Osteoblast (primary cell): ENCODE measurements around the gene COL13A1. TPM values are rescaled to one million over a fixed set of nuclear protein-coding genes. Genes with fewer than 3 reads are reported as not detected.

ENCODE experiments used
- DNase-seq: peaks from one replicate; pipeline ENCODE4 v3.0.0; 2011; ENCODE audit warnings: low spot score, mixed read lengths; ENCODE audit not compliant: insufficient read length; ENCODE audit errors: missing footprints
- H2AFZ ChIP-seq: 2 replicates; pipeline ENCODE4 v1.6.0; 2011; ENCODE audit warnings: mild to moderate bottlenecking, low read length
- H3K27ac ChIP-seq: 2 replicates; pipeline ENCODE4 v1.5.1; 2011; ENCODE audit warnings: mild to moderate bottlenecking, low read depth, low read length, moderate library complexity
- H3K27me3 ChIP-seq: 2 replicates; pipeline ENCODE4 v1.6.0; 2012; ENCODE audit warnings: mild to moderate bottlenecking, control low read depth, inconsistent platforms, low read length, moderate library complexity; ENCODE audit not compliant: insufficient read depth
- H3K36me3 ChIP-seq: 2 replicates; pipeline ENCODE4 v1.5.1; 2011; ENCODE audit warnings: mild to moderate bottlenecking, low read length, control low read depth, moderate library complexity; ENCODE audit not compliant: insufficient read depth
- H3K4me1 ChIP-seq: 2 replicates; pipeline ENCODE4 v1.5.1; 2011; ENCODE audit warnings: mild to moderate bottlenecking, low read length, control low read depth, moderate library complexity; ENCODE audit not compliant: insufficient read depth
- H3K4me2 ChIP-seq: 2 replicates; pipeline ENCODE4 v1.6.0; 2011; ENCODE audit warnings: mild to moderate bottlenecking, low read length; ENCODE audit not compliant: insufficient read depth
- H3K4me3 ChIP-seq: fragments of 200-600 bp; sonication (generic); 3 replicates; pipeline ENCODE4 v1.5.1; 2012; ENCODE audit warnings: mild to moderate bottlenecking, low read length, inconsistent platforms; ENCODE audit not compliant: insufficient read depth
- H3K79me2 ChIP-seq: 2 replicates; pipeline ENCODE4 v1.6.0; 2012; ENCODE audit warnings: mild to moderate bottlenecking, low read length, control low read depth, inconsistent platforms; ENCODE audit not compliant: insufficient read depth
- H3K9me3 ChIP-seq: 2 replicates; pipeline ENCODE4 v1.5.1; 2011; ENCODE audit warnings: low read depth, low read length, control low read depth
- H4K20me1 ChIP-seq: 2 replicates; pipeline ENCODE4 v1.6.0; 2012; ENCODE audit warnings: mild to moderate bottlenecking, low read length, control low read depth; ENCODE audit not compliant: insufficient read depth
- CTCF ChIP-seq: IDR thresholded peaks from 2 replicates; pipeline ENCODE4 v1.5.1; 2011; ENCODE audit warnings: mild to moderate bottlenecking, low read depth, low read length, moderate library complexity; ENCODE audit errors: extremely low read depth
- total RNA-seq: library from RNA; depleted of rRNA; stranded (reverse); fragments of >200 nt; gene quantifications from 2 replicates; pipeline ENCODE4 v1.2.3, GENCODE V29; 2012

COL13A1 gene
- total RNA-seq, 1 donor, result 1.1 TPM

GRCh38 chr10:69963178-69963834, 161.6 kb downstream of the COL13A1 start:
- H3K9me3 ChIP-seq, result no peaks in the 10 kb centered on the region
- peaks cover 3% of the 10 kb centered on the region for H3K27me3 ChIP-seq
- no peaks in the 10 kb centered on the region for H3K79me2 ChIP-seq
- H4K20me1 ChIP-seq, result no peaks in the 10 kb centered on the region
- no peak overlapping the region for H3K4me2 ChIP-seq
- no peak for TF ChIP-seq CTCF
- DNase-seq, result no peak
- no peak overlapping the region for H3K27ac ChIP-seq
- peaks cover 15% of the 10 kb centered on the region for H3K4me1 ChIP-seq
- H3K4me3 ChIP-seq, result no peak overlapping the region
- H2AFZ ChIP-seq, result no peak overlapping the region
- H3K36me3 ChIP-seq, result no peaks in the 10 kb centered on the region

DNA sequence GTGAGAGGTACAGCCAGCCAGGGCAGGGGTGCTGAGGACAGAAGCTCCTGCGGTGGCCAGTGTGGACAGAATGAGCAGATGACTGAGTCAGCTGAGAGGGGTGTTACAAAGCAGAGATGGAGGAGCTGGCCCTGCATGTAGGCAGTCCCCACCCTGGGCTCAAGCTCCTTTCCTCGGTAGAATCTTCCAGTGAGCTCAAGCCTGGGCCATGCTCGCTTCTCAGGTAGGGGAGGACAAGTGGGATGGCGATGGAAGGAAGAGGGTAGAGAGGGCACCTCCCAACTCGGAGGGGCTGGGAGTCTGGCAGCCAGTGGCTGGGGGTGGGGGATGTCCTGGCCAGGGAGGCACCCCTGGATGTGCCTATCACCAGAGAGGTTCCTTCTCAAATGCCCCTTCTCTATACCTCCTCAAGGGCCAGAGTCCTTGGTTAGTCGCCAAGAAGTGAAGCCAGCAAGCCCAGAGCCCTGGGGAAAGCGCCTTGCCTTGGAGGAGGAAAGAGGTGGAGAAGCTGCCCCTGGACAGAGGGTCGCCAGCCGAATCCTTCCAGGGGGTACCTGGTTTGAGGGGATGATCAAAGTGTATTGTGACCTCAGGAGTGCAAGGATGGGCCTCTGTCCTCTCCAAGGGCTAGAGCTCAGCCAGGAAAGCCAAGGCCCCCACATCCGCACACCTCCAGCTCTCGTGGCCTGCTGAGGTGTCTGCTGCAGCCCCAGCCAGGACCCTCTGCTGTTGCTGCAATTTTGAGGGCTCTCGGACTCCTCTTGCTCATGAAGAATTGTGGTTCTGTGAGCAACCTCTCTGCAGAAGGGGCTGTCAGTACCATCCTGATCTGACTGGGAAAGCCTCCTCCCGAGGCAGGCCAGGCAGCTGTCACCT, 162.4 kb downstream of the COL13A1 start:
- peak; percentile 53 for DNase-seq
- Histone ChIP-seq H3K27ac (no peak overlapping the region), H2AFZ (no peak overlapping the region), H3K9me3 (no peaks in the 10 kb centered on the region), H3K4me1 (peaks cover 15% of the 10 kb centered on the region), H4K20me1 (no peaks in the 10 kb centered on the region), H3K36me3 (no peaks in the 10 kb centered on the region), H3K4me3 (no peak overlapping the region), H3K4me2 (no peak overlapping the region), H3K79me2 (no peaks in the 10 kb centered on the region), H3K27me3 (peaks cover 3% of the 10 kb centered on the region)
- TF ChIP-seq CTCF, result no peak

- DNase-seq, result no peak
- no peak for TF ChIP-seq CTCF
These were observed 163.4 kb downstream of the COL13A1 start for GRCh38 chr10:69965086-69965485.

DNA sequence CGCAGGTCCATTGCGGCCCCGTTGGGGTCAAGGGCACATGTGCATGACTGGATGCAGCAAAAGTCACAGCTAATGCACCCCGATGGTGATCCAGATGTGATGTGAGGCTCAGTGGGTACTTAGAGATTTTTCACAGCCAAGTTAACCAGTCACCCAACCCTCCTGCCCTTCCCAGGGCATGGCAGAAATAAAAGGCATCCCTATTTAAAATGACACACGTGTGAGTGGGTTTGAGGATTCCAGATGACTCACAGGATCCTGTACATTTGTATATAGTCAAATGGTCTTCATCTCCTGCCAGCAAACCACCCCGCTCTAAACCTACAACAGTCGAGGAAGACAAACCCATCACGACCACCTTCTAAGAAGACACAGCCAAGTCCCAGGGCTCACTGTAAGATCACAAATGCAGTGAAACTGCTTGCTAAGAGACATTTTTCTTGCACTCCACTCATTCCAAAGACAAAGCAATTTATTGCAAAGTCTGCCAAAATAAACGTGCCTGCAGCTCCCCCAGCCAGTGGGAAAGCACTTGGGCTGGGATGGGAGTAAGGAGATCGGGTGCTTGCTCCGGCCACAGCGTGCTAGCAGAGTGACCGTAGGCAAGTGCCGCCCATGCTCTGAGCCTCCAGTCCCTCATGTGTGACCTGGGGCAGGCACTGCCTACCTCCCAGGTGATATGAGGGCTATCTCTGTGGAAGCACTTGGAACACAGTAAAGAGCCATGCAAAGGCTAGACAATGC, 164.4 kb downstream of the COL13A1 start:
- H3K4me1 ChIP-seq, result peaks cover 15% of the 10 kb centered on the region
- no peak overlapping the region for H3K4me3 ChIP-seq
- H3K36me3 ChIP-seq, result no peaks in the 10 kb centered on the region
- H3K79me2 ChIP-seq, result no peaks in the 10 kb centered on the region
- H4K20me1 ChIP-seq, result no peaks in the 10 kb centered on the region
- H3K27me3 ChIP-seq, result peaks cover 3% of the 10 kb centered on the region
- H3K27ac ChIP-seq, result no peak overlapping the region
- no peak for TF ChIP-seq CTCF
- DNase-seq, result peak; percentile 88
- no peak overlapping the region for H2AFZ ChIP-seq
- no peaks in the 10 kb centered on the region for H3K9me3 ChIP-seq
- peak overlapping the region; percentile 67 for H3K4me2 ChIP-seq

More at GRCh38 chr10:69965086-69965485, 163.4 kb downstream of the COL13A1 start:
- no peak overlapping the region for H3K27ac ChIP-seq
- no peak overlapping the region for H2AFZ ChIP-seq
- H3K79me2 ChIP-seq, result no peaks in the 10 kb centered on the region
- no peak overlapping the region for H3K4me2 ChIP-seq
- H3K4me3 ChIP-seq, result no peak overlapping the region
- H3K9me3 ChIP-seq, result no peaks in the 10 kb centered on the region
- H3K4me1 ChIP-seq, result peaks cover 15% of the 10 kb centered on the region
- H4K20me1 ChIP-seq, result no peaks in the 10 kb centered on the region
- no peaks in the 10 kb centered on the region for H3K36me3 ChIP-seq
- H3K27me3 ChIP-seq, result peaks cover 3% of the 10 kb centered on the region
